H1 (cell line): Measurements from ENCODE around the gene VCP.

Experiments
- ATF3 ChIP-seq: IDR thresholded peaks from 2 replicates; pipeline ENCODE4 v1.6.1; 2011; ENCODE audit warnings: low read depth, mild to moderate bottlenecking, low read length; ENCODE audit not compliant: insufficient read depth
- CBX5 ChIP-seq: fragments of 300-800, 300-1000 bp; sonication (generic); IDR thresholded peaks from 2 replicates; pipeline ENCODE4 v1.7.1; 2016; ENCODE audit warnings: antibody characterized with exemption, low read length, low read depth
- CEBPB ChIP-seq: IDR thresholded peaks from 2 replicates; pipeline ENCODE4 v1.6.1; 2012; ENCODE audit warnings: low read depth, low read length
- CTCF ChIP-seq, 3 experiments: IDR thresholded peaks; 1 replicate in 2 of 3; 2 replicates in 1 of 3; pipeline versions ENCODE4 v1.5.1 to v1.6.1; 2011; ENCODE audit warnings: low read length in 3 of 3, mild to moderate bottlenecking in 3 of 3, inconsistent platforms in 2 of 3, low read depth in 1 of 3, moderate library complexity in 1 of 3; ENCODE audit not compliant: insufficient read depth in 1 of 3; ENCODE audit errors: control extremely low read depth in 1 of 3
- JUND ChIP-seq: IDR thresholded peaks from 2 replicates; pipeline ENCODE4 v1.6.1; 2011; ENCODE audit warnings: mild to moderate bottlenecking, improper control_type of control experiment, low read length
- POLR2A ChIP-seq, 2 experiments: IDR thresholded peaks; 1 replicate in 1 of 2; 2 replicates in 1 of 2; pipeline ENCODE4 v1.6.1; 2011; ENCODE audit warnings: low read depth in 2 of 2, low read length in 2 of 2, mild to moderate bottlenecking in 2 of 2; ENCODE audit errors: control extremely low read depth in 1 of 2
- TAF7 ChIP-seq: optimal IDR thresholded peaks from 2 replicates; pipeline ENCODE3; 2011; ENCODE audit warnings: low read depth, mild to moderate bottlenecking, inconsistent platforms, low read length, moderate library complexity, borderline replicate concordance
- ZNF274 ChIP-seq: IDR thresholded peaks from 2 replicates; pipeline ENCODE4 v1.7.0; 2012; ENCODE audit warnings: low read length, borderline replicate concordance; ENCODE audit errors: extremely low read depth

- no peak for TF ChIP-seq ZNF274
- no peak for TF ChIP-seq CTCF (IDR thresholded peaks at IDR 0.05; ENCODE audit: control extremely low read depth in 1 of 3, insufficient read depth in 1 of 3, low read depth in 1 of 3, low read length in 3 of 3)
- no peak for TF ChIP-seq POLR2A (IDR thresholded peaks at IDR 0.05; ENCODE audit: control extremely low read depth in 1 of 2, low read depth in 2 of 2, low read length in 2 of 2)
- no peak for TF ChIP-seq TAF7
- no peak for TF ChIP-seq CBX5
- no peak for TF ChIP-seq JUND
- no peak for TF ChIP-seq ATF3
- TF ChIP-seq CEBPB: no peak
Observed at GRCh38 chr9:35106343-35106730, 33.9 kb upstream of the VCP start.
